A549 (cell line): Measurements from ENCODE around the gene DENND5A. TPM values are rescaled to one million over a fixed set of nuclear protein-coding genes. Genes with fewer than 3 reads are reported as not detected.

Experiments used
- ATAC-seq, 2 experiments: fragments of 200-7000 bp in 1 of 2; fragments of >200 bp in 1 of 2; cut with Nextera tagmentation in 1 of 2; cut with Tn5 transposase in 1 of 2; 3 replicates each; pipeline versions ENCODE4 v1.8.0 to v1.9.1; 2018 to 2020; ENCODE audit warnings: mild to moderate bottlenecking in 1 of 2, moderate library complexity in 1 of 2
- CTCF ChIA-PET: fragments of 300-600 bp; sonication (Branson Sonifier 250); formaldehyde crosslinking; extraction: SDS; loops from one replicate; lab custom pipeline; 2021; ENCODE audit warnings: antibody characterized with exemption, inconsistent platforms; lab: Yijun Ruan, JAX
- POLR2A ChIA-PET: fragments of 350-600 bp; formaldehyde crosslinking; extraction: SDS; loops from one replicate; lab custom pipeline; 2021; ENCODE audit warnings: antibody characterized with exemption, inconsistent platforms; lab: Yijun Ruan, JAX
- DNase-seq, 2 experiments: peaks; one replicate each; pipeline versions ENCODE4 v3.0.0 to v3.0.0-alpha.2; 2011 to 2016; ENCODE audit warnings: low read depth in 1 of 2, low spot score in 1 of 2
- FAIRE-seq: peaks from 2 replicates; lab custom pipeline; 2011; peaks lifted over from hg19 to GRCh38; lab: Jason Lieb, UNC
- H3K27ac ChIP-seq, 2 experiments: fragments of >200 bp; sonication (Bioruptor Twin); formaldehyde crosslinking; 3 replicates each; pipeline ENCODE4 v1.5.1; 2016 to 2017
- H3K4me1 ChIP-seq: fragments of >200 bp; sonication (Bioruptor Twin); formaldehyde crosslinking; 3 replicates; pipeline ENCODE4 v1.6.1; 2016
- H3K4me2 ChIP-seq: fragments of >200 bp; sonication (Bioruptor Twin); formaldehyde crosslinking; 3 replicates; pipeline ENCODE4 v1.6.1; 2016
- H3K4me3 ChIP-seq: fragments of >200 bp; sonication (Bioruptor Twin); formaldehyde crosslinking; 3 replicates; pipeline ENCODE4 v1.5.1; 2016
- H3K9me3 ChIP-seq: fragments of >200 bp; sonication (Bioruptor Twin); formaldehyde crosslinking; 3 replicates; pipeline ENCODE4 v1.6.1; 2016
- CBX8 ChIP-seq: fragments of 200-600 bp; sonication (generic); IDR thresholded peaks from 2 replicates; pipeline ENCODE4 v1.6.1; 2016
- FOSB ChIP-seq: fragments of 250-450 bp; sonication (Bioruptor Pico); IDR thresholded peaks from 2 replicates; pipeline ENCODE4 v1.5.0; 2020; ENCODE audit warnings: mild to moderate bottlenecking, moderate library complexity
- FOSL2 ChIP-seq, 2 experiments: fragments of 450-650 bp in 1 of 2; fragments of >200 bp in 1 of 2; sonication (Bioruptor Twin) in 1 of 2; formaldehyde crosslinking; IDR thresholded peaks; 2 replicates each; pipeline versions ENCODE4 v1.5.0 to v1.6.1; 2016 to 2020; ENCODE audit warnings: mild to moderate bottlenecking in 1 of 2, moderate library complexity in 1 of 2
- GATA3 ChIP-seq: IDR thresholded peaks from 2 replicates; pipeline ENCODE4 v1.6.1; 2012; ENCODE audit warnings: borderline replicate concordance
- HEYL ChIP-seq: fragments of 250-450 bp; sonication (Bioruptor Pico); IDR thresholded peaks from 2 replicates; pipeline ENCODE4 v1.8.0; 2021; ENCODE audit warnings: mild to moderate bottlenecking, moderate library complexity
- HOXB13 ChIP-seq: fragments of 250-450 bp; sonication (Bioruptor Pico); IDR thresholded peaks from 2 replicates; pipeline ENCODE4 v1.5.0; 2020; ENCODE audit warnings: low read depth, mild to moderate bottlenecking, moderate library complexity
- KDM1A ChIP-seq: fragments of 200-600 bp; sonication (generic); IDR thresholded peaks from 2 replicates; pipeline ENCODE4 v1.6.1; 2016; ENCODE audit warnings: low read depth, mild to moderate bottlenecking
- KDM5A ChIP-seq: fragments of 200-600 bp; sonication (generic); IDR thresholded peaks from 2 replicates; pipeline ENCODE4 v1.6.1; 2016; ENCODE audit warnings: antibody characterized with exemption, mild to moderate bottlenecking
- NR3C1 ChIP-seq: fragments of >200 bp; sonication (Bioruptor Twin); formaldehyde crosslinking; IDR thresholded peaks from 3 replicates; pipeline ENCODE4 v1.6.1; 2017
- PHF8 ChIP-seq: fragments of 200-600 bp; sonication (generic); IDR thresholded peaks from 2 replicates; pipeline ENCODE4 v1.6.1; 2016; ENCODE audit warnings: low read depth, mild to moderate bottlenecking, antibody characterized with exemption, moderate library complexity, borderline replicate concordance
- POLR2A ChIP-seq: IDR thresholded peaks from 2 replicates; pipeline ENCODE4 v1.6.1; 2012; ENCODE audit warnings: mild to moderate bottlenecking, low read length
- POLR2AphosphoS2 ChIP-seq: conservative IDR thresholded peaks from 2 replicates; pipeline ENCODE4 v1.6.1; 2012; ENCODE audit warnings: low read length, improper control_type of control experiment, inconsistent platforms
- RCOR1 ChIP-seq: fragments of 150-350 bp; IDR thresholded peaks from 2 replicates; pipeline ENCODE4 v1.6.1; 2014; ENCODE audit warnings: antibody characterized with exemption, low read length, low read depth
- RNF2 ChIP-seq: fragments of 200-600 bp; sonication (generic); IDR thresholded peaks from 2 replicates; pipeline ENCODE4 v1.6.1; 2016; ENCODE audit warnings: low read depth, mild to moderate bottlenecking, antibody characterized with exemption, moderate library complexity, borderline replicate concordance
- TFCP2L1 ChIP-seq: fragments of 250-450 bp; sonication (Bioruptor Pico); IDR thresholded peaks from 2 replicates; pipeline ENCODE4 v1.5.0; 2021; ENCODE audit warnings: mild to moderate bottlenecking
- ZFP36 ChIP-seq: fragments of 450-650 bp; IDR thresholded peaks from 2 replicates; pipeline ENCODE4 v1.6.1; 2014; ENCODE audit warnings: borderline replicate concordance; ENCODE audit not compliant: partially characterized antibody
- WGBS: methylation state at CpG from one replicate; pipeline ENCODE4 v1.1.6; 2017; ENCODE audit errors: missing lambda C conversion rate; 5-methylcytosine and 5-hydroxymethylcytosine counted together
- polyA plus RNA-seq, 4 experiments: library from polyadenylated mRNA; depleted of rRNA in 3 of 4; stranded (reverse); fragments of >200 nt; fragmentation: RNase III in 1 of 4; extraction: RNeasy Plus Mini Kit Qiagen cat#74134 plus additional on column Dnase treatment in 1 of 4; gene quantifications; 2 replicates in 3 of 4; 3 replicates in 1 of 4; pipeline ENCODE4 v1.2.3, GENCODE V29; 2011 to 2017
- TF ChIP-seq, protein P1 (sequence below): fragments of 150-350 bp; IDR thresholded peaks from 2 replicates; pipeline ENCODE4 v1.6.1; 2014; ENCODE audit warnings: low read depth, mild to moderate bottlenecking, low read length
- TF ChIP-seq, protein P2 (sequence below): fragments of 250-450 bp; sonication (Bioruptor Pico); IDR thresholded peaks from 2 replicates; pipeline ENCODE4 v1.5.0; 2020; ENCODE audit warnings: low read depth, mild to moderate bottlenecking, moderate library complexity
- TF ChIP-seq, protein P3 (sequence below): IDR thresholded peaks from 2 replicates; pipeline ENCODE4 v1.6.1; 2012; ENCODE audit warnings: low read depth, borderline replicate concordance
- TF ChIP-seq, protein P4 (sequence below): fragments of >200 bp; sonication (Bioruptor Twin); formaldehyde crosslinking; IDR thresholded peaks from 3 replicates; pipeline ENCODE4 v1.6.1; 2016
- TF ChIP-seq, protein P5 (sequence below): fragments of 250-450 bp; sonication (Bioruptor Pico); IDR thresholded peaks from 2 replicates; pipeline ENCODE4 v1.5.0; 2021; ENCODE audit warnings: mild to moderate bottlenecking, moderate library complexity, borderline replicate concordance
- TF ChIP-seq, protein P6 (sequence below): IDR thresholded peaks from 2 replicates; pipeline ENCODE4 v1.6.1; 2012

Gene DENND5A
- polyA plus RNA-seq, 2 of the 4 experiments (the other 2 are of a cell fraction), result 36.6 to 88.7 TPM

DNA sequence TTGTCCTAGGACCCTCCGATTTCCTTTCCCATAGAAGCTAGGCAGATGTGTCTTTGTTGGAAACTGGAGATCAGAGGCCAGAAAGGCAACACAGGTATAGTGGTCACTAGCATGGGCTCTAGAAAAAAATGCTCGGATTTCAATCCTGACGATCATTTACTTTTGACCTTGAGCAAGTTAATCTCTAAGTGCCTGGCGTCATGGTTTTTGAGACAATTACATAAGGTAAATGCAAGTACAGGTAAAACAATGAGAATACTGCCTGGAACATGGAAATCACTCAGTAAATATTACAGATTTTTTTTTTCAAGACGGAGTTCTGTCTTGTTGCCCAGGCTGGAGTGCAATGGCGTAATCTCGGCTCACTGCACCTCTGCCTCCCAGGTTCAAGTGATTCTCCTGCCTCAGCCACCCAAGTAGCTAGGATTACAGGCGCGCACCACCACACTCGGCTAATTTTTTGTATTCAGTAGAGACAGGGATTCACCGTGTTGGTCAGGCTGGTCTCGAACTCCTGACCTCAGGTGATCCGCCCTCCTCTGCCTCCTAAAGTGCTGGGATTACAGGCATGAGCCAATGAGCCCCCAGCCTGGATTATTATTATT, 1.1 kb upstream of the DENND5A start:
- CTCF ChIA-PET, result interaction anchor here (0.6 to 1.3 kb wide), 2 partner anchors 10 to 16 kb away, joined by 3 to 9 read pairs; no protein-coding TSS in a partner anchor
- H3K9me3 ChIP-seq, result no peaks in the 10 kb centered on the region
- FAIRE-seq, result no peak
- POLR2A ChIA-PET, result no interaction called here
- TF ChIP-seq, protein P1, sequence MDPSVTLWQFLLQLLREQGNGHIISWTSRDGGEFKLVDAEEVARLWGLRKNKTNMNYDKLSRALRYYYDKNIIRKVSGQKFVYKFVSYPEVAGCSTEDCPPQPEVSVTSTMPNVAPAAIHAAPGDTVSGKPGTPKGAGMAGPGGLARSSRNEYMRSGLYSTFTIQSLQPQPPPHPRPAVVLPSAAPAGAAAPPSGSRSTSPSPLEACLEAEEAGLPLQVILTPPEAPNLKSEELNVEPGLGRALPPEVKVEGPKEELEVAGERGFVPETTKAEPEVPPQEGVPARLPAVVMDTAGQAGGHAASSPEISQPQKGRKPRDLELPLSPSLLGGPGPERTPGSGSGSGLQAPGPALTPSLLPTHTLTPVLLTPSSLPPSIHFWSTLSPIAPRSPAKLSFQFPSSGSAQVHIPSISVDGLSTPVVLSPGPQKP, result no peak
- TF ChIP-seq NR3C1, result no peak
- no peak for TF ChIP-seq FOSL2 (IDR thresholded peaks at IDR 0.05)
- no peak for TF ChIP-seq FOSL2 (CRISPR knock-in tag; IDR thresholded peaks at IDR 0.05)
- TF ChIP-seq ZFP36, result no peak
- TF ChIP-seq POLR2A, result no peak
- no peak for TF ChIP-seq HOXB13 (CRISPR knock-in tag)
- TF ChIP-seq TFCP2L1 (CRISPR knock-in tag), result no peak
- TF ChIP-seq, protein P2, sequence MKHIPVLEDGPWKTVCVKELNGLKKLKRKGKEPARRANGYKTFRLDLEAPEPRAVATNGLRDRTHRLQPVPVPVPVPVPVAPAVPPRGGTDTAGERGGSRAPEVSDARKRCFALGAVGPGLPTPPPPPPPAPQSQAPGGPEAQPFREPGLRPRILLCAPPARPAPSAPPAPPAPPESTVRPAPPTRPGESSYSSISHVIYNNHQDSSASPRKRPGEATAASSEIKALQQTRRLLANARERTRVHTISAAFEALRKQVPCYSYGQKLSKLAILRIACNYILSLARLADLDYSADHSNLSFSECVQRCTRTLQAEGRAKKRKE (CRISPR knock-in tag), result no peak
- TF ChIP-seq, protein P3, sequence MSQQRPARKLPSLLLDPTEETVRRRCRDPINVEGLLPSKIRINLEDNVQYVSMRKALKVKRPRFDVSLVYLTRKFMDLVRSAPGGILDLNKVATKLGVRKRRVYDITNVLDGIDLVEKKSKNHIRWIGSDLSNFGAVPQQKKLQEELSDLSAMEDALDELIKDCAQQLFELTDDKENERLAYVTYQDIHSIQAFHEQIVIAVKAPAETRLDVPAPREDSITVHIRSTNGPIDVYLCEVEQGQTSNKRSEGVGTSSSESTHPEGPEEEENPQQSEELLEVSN, result no peak
- TF ChIP-seq POLR2AphosphoS2, result no peak
- TF ChIP-seq, protein P4, sequence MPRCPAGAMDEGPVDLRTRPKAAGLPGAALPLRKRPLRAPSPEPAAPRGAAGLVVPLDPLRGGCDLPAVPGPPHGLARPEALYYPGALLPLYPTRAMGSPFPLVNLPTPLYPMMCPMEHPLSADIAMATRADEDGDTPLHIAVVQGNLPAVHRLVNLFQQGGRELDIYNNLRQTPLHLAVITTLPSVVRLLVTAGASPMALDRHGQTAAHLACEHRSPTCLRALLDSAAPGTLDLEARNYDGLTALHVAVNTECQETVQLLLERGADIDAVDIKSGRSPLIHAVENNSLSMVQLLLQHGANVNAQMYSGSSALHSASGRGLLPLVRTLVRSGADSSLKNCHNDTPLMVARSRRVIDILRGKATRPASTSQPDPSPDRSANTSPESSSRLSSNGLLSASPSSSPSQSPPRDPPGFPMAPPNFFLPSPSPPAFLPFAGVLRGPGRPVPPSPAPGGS, result no peak
- TF ChIP-seq GATA3, result no peak
- TF ChIP-seq, protein P5, sequence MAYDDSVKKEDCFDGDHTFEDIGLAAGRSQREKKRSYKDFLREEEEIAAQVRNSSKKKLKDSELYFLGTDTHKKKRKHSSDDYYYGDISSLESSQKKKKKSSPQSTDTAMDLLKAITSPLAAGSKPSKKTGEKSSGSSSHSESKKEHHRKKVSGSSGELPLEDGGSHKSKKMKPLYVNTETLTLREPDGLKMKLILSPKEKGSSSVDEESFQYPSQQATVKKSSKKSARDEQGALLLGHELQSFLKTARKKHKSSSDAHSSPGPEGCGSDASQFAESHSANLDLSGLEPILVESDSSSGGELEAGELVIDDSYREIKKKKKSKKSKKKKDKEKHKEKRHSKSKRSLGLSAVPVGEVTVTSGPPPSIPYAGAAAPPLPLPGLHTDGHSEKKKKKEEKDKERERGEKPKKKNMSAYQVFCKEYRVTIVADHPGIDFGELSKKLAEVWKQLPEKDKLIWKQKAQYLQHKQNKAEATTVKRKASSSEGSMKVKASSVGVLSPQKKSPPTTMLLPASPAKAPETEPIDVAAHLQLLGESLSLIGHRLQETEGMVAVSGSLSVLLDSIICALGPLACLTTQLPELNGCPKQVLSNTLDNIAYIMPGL (CRISPR knock-in tag), result no peak
- no peak for TF ChIP-seq KDM5A
- TF ChIP-seq, all 56 proteins: peak for 0
- WGBS, result 89% methylated on average over 13 of the region's 13 CpGs
- Histone ChIP-seq H3K4me3 (no peak overlapping the region; the same call in 2 of the 3 replicates), H3K4me2 (peak overlapping the region; percentile 87), H3K4me1 (peaks cover 22% of the 10 kb centered on the region), H3K27ac (peak overlapping the region; percentile 91 to 96; a peak in 3 of 6 replicates)
- ATAC-seq, result no peak
- DNase-seq, result no peak

DNA sequence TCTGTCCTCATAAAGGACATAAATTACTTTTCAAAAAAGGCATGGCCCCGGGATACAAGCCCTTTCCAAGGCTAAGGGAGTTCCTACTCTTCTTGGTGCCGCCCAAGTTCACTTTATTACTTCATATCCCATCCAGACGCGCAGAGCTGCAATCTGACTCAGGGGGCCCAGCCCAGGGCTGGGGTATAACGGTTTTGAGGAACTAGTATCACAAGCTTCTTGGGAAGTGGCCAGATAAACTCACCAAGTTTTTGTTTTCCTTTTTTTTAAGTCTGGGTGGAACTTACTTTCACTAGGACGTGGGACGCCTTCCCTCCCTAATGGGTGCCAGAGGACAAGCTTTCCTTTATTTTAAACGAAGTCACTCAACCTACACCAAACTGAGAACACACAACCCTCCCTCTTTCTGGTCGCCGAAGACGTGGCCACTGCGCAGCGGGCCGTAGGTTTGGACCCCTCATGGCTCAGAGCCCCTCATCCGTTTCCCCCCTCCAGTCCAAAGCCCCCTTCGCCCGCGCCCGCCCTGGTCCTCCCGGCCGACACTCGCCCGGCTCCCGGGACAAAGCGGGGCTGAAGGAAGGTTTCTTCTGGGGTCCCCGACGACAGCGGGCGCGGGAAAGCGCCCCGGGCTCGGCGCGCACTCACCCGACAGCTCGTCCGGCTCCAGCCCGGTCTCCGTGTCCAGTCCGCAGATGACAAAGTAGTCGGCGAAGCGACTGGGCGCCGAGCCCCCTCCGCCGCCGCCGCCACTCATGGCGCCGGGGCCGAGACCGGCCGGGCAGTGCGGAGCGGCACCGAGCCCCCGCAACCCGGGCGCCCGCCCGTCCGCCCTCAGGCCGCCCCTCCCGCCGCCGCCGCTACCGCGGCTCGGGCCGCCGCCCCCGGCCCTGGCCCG, 587 bp downstream of the DENND5A start:
- no peaks in the 10 kb centered on the region for H3K9me3 ChIP-seq
- peak overlapping the region; percentile 76 for H3K4me3 ChIP-seq
- ATAC-seq (peak; percentile 57 to 63), FAIRE-seq (no peak), DNase-seq (peak; percentile 39 to 47)
- ChIA-PET POLR2A (interaction anchor here (1.2 to 1.6 kb wide), 3 partner anchors 10 to 196 kb away, joined by 3 to 10 read pairs (median 7); partner anchors contain the start of genes IPO7 and ZNF143), CTCF (interaction anchor here (0.9 to 1.8 kb wide), 4 partner anchors 11 to 242 kb away, joined by 3 to 5 read pairs (median 4); no protein-coding TSS in a partner anchor)
- H3K4me2 ChIP-seq, result peak overlapping the region; percentile 73
- peak overlapping the region; percentile 91 to 96 for H3K27ac ChIP-seq
- 2% methylated on average over 44 of the region's 76 CpGs for WGBS
- peaks cover 32% of the 10 kb centered on the region for H3K4me1 ChIP-seq
- TF ChIP-seq RCOR1, result no peak
- TF ChIP-seq PHF8, result no peak
- TF ChIP-seq, protein P6, sequence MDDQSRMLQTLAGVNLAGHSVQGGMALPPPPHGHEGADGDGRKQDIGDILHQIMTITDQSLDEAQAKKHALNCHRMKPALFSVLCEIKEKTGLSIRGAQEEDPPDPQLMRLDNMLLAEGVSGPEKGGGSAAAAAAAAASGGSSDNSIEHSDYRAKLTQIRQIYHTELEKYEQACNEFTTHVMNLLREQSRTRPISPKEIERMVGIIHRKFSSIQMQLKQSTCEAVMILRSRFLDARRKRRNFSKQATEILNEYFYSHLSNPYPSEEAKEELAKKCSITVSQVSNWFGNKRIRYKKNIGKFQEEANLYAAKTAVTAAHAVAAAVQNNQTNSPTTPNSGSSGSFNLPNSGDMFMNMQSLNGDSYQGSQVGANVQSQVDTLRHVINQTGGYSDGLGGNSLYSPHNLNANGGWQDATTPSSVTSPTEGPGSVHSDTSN, result no peak
- no peak for TF ChIP-seq RNF2
- TF ChIP-seq FOSB (CRISPR knock-in tag), result no peak; the same call in 1 of the 2 replicates
- TF ChIP-seq, protein P1, result no peak
- no peak for TF ChIP-seq HEYL (CRISPR knock-in tag)
- TF ChIP-seq POLR2A, result no peak
- no peak for TF ChIP-seq CBX8
- no peak for TF ChIP-seq KDM1A
